IPS-18a (cell line): Measurements from ENCODE around the gene GDPD1.
"Not testable (repeated sequence)": the region's sequence is repeated elsewhere in the genome, so short reads cannot be mapped to it uniquely, and the experiment has no call there.

Experiments used
- H3K27ac ChIP-seq: one replicate; pipeline ENCODE4 v1.5.1; 2013; ENCODE audit warnings: low read length
- H3K27me3 ChIP-seq: one replicate; pipeline ENCODE4 v1.6.1; 2013; ENCODE audit warnings: mild to moderate bottlenecking, low read length; ENCODE audit not compliant: control insufficient read depth, insufficient read depth
- H3K36me3 ChIP-seq: one replicate; pipeline ENCODE4 v1.6.1; 2013; ENCODE audit warnings: low read depth, low read length; ENCODE audit not compliant: control insufficient read depth
- H3K4me1 ChIP-seq: one replicate; pipeline ENCODE4 v1.6.1; 2013; ENCODE audit warnings: low read depth, low read length; ENCODE audit not compliant: control insufficient read depth
- H3K4me3 ChIP-seq: one replicate; pipeline ENCODE4 v1.5.1; 2013; ENCODE audit warnings: low read length
- H3K9ac ChIP-seq: one replicate; pipeline ENCODE4 v1.6.1; 2013; ENCODE audit warnings: mild to moderate bottlenecking, low read length, moderate library complexity
- H3K9me3 ChIP-seq: one replicate; pipeline ENCODE4 v1.6.1; 2013; ENCODE audit warnings: low read depth, low read length; ENCODE audit not compliant: control insufficient read depth

The GDPD1 gene

DNA sequence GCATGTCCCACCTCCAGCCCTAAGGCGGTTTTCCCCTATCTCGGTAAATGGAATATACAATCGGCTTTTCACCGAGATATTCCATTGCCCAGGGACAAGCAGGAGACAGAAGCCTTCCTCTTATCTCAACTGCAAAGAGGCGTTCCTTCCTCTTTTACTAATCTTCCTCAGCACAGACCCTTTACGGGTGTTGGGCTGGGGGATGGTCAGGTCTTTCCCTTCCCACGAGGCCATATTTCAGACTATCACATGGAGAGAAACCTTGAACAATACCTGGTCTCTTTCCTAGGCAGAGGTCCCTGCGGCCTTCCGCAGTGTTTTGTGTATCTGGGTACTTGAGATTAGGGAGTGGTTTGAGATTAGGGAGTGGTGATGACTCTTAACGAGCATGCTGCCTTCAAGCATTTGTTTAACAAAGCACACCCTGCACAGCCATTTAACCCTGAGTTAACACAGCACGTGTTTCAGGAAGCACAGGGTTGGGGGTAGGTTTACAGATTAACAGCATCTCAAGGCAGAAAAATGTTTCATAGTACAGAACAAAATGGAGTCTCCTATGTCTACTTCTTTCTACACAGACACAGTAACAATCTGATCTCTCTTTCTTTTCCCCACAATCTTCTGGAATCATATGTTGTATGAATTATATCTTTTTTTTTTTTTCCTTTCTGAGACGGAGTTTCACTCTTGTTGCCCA, 70.1 kb downstream of the GDPD1 start:
- H3K36me3 ChIP-seq, H3K4me3 ChIP-seq, H3K4me1 ChIP-seq, H3K27ac ChIP-seq, H3K9me3 ChIP-seq, H3K27me3 ChIP-seq, H3K9ac ChIP-seq: not testable (repeated sequence)

DNA sequence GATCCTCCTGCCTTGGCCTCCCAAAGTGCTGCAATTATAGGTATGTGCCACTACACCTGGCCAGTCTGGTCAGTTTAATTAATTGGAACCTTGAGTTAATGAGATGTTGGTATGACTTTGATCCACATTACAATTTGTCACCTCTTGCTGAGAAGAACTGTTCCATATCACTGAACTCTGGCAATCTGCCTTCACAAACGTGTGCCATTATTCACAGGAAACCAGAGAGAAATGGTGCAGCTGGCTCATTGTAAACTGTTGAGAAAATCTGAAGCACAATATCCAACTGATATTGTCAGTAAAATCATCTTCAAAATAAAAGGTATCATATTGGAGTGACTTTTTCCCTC, 71.8 kb downstream of the GDPD1 start:
- no peak overlapping the region for H3K9ac ChIP-seq
- no peak overlapping the region for H3K27ac ChIP-seq
- H3K9me3 ChIP-seq: no peaks in the 10 kb centered on the region
- H3K4me1 ChIP-seq: peaks cover 8% of the 10 kb centered on the region
- H3K27me3 ChIP-seq: no peaks in the 10 kb centered on the region
- no peak overlapping the region for H3K4me3 ChIP-seq
- no peaks in the 10 kb centered on the region for H3K36me3 ChIP-seq

DNA sequence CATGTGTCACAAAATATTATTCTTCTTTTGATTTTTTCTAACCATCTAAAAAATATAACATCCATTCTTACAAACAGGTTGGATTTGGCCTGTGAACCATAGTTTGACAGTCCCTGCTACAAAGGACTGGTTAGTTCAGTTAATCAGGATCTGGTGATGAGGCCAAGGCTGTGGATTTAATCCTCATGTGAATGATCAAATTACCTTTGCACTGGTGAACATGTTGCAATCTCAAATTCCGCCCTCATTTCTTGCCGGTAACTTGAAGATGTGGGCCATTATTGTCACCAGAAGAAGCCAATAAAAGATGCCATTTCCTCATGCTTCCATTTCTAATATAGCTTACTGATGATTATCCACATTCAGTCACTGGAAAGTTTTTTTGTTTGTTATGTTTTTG, 75.9 kb downstream of the GDPD1 start:
- no peaks in the 10 kb centered on the region for H3K4me1 ChIP-seq
- H3K9me3 ChIP-seq: no peaks in the 10 kb centered on the region
- no peaks in the 10 kb centered on the region for H3K27me3 ChIP-seq
- H3K4me3 ChIP-seq: no peak overlapping the region
- no peaks in the 10 kb centered on the region for H3K36me3 ChIP-seq
- no peak overlapping the region for H3K9ac ChIP-seq
- no peak overlapping the region for H3K27ac ChIP-seq

DNA sequence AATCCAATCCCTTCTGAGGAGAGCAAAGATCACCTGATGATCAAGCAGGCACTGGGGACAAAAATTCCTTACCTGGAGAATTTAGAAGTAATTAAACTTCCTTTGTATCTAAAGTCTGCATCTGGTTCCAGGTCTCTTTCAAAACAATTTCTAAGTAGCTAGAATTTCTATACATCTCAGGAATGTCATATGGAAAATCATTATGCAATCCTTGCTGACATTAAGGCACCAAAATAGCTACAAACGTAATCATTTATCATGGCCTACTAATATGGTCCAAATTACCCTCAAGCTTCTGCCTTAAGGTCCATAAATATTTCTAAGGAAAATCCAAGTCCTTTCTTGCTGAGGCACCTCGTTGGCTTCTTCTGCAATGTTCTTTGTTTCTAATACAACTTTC, 78.2 kb downstream of the GDPD1 start:
- no peak overlapping the region for H3K9ac ChIP-seq
- H3K9me3 ChIP-seq: no peaks in the 10 kb centered on the region
- no peak overlapping the region for H3K27ac ChIP-seq
- no peak overlapping the region for H3K4me3 ChIP-seq
- H3K27me3 ChIP-seq: no peaks in the 10 kb centered on the region
- no peaks in the 10 kb centered on the region for H3K36me3 ChIP-seq
- H3K4me1 ChIP-seq: no peaks in the 10 kb centered on the region

DNA sequence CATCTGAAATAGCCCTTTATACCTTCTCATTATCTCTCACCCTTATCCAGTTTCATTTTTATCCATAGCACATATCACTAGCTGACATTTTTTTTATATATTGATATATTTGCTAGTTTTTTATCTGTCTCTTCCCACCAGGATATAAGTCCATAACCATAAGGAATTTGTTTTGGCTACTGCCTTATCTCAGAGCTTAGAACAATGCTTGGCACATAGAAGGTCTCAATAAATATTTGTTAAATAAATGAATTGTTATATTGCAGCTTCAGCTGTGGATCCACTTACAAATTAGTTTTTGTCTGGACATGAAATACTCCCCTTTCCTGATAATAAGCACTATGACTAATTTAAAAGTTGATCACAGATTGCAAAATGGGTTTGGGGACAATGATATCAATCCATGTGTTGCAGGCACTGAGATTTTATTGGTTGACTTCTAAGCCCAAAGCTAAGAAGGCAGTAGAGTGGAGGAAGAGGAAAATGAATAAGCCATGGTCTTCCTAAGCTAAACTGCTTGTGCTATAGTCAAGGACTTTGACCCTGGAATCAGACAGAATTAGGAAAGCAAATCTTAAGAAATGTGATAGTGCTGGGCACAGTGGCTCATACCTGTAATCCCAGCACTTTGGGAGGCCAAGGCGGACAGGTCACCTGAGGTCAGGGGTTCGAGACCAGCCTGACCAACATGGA, 79.2 kb downstream of the GDPD1 start:
- Histone ChIP-seq H3K4me1 (no peaks in the 10 kb centered on the region), H3K27me3 (no peaks in the 10 kb centered on the region), H3K27ac (no peak overlapping the region), H3K4me3 (no peak overlapping the region), H3K36me3 (no peaks in the 10 kb centered on the region), H3K9ac (no peak overlapping the region), H3K9me3 (no peaks in the 10 kb centered on the region)

DNA sequence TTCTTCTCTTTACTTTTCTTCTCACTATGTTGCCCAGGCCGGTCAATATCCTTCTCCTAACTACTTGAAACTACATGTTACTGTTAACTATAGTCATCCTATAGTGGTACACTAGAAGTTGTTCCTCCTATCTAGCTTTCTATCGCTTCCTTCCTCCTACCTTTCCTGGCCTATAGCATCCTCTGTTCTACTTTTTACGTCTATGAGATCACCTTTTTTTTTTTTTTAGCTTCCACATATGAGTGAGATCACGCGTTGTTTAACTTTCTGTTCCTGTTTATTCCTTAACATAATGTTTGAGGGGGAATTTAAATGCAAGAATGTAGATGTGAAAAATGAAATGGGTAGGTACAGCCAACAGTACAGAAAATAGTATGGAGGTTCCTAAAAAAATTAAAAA, 80.6 kb downstream of the GDPD1 start:
- Histone ChIP-seq H3K4me3 (no peak overlapping the region), H3K27me3 (no peaks in the 10 kb centered on the region), H3K9me3 (no peaks in the 10 kb centered on the region), H3K9ac (no peak overlapping the region), H3K27ac (no peak overlapping the region), H3K4me1 (no peaks in the 10 kb centered on the region), H3K36me3 (no peaks in the 10 kb centered on the region)

DNA sequence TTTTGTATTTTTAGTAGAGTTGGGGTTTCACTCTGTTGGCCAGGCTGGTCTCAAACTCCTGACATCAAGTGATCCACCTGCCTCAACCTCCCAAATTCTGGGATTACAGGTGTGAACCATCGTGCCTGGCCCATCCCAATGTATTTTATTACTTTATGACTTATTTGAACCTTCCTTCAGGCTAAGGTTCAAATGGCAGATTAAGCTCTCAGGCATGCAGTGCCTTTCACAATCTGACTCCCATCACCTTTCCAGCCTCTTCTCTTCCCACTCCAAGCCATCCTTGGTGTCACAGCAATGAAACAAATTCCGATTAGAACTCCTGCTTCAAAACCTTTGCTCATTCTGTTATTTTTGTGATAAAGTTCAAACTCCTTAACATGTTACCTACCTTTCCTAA, 84.5 kb downstream of the GDPD1 start:
- H3K4me1 ChIP-seq: no peaks in the 10 kb centered on the region
- H3K27me3 ChIP-seq: no peaks in the 10 kb centered on the region
- H3K4me3 ChIP-seq: no peak overlapping the region
- H3K27ac ChIP-seq: no peak overlapping the region
- H3K9me3 ChIP-seq: no peaks in the 10 kb centered on the region
- no peak overlapping the region for H3K9ac ChIP-seq
- H3K36me3 ChIP-seq: no peaks in the 10 kb centered on the region

DNA sequence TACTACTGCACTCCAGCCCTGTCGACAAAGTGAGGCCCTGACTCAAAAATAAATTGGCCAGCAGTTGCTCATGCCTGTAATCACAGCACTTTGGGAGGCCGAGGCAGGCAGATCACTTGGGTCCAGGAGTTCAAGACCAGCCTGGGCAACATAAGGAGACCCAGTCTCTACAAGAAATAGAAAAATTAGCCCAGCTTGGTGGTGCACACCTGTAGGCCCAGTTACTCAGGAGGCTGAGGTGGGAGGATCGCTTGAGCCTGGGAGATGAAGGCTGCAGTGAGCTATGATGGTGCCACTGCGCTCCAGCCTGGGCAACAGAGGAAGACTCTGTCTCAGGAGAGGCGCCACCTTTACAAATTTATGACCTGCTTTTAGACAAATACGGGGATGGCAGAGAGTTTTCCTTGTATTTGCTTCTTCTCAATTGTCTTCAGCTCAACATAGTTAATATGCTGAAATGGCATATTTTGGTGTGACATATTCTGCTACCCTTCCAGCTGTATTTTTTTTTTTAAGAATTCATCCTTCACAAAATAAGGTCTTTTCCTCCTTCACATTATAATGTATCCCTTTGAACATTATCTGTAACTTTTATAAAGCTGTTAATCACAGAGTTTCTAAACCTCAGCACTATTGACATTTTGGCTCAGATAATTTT, 90.1 kb downstream of the GDPD1 start:
- no peak overlapping the region for H3K9ac ChIP-seq
- H3K4me3 ChIP-seq: no peak overlapping the region
- no peaks in the 10 kb centered on the region for H3K36me3 ChIP-seq

DNA sequence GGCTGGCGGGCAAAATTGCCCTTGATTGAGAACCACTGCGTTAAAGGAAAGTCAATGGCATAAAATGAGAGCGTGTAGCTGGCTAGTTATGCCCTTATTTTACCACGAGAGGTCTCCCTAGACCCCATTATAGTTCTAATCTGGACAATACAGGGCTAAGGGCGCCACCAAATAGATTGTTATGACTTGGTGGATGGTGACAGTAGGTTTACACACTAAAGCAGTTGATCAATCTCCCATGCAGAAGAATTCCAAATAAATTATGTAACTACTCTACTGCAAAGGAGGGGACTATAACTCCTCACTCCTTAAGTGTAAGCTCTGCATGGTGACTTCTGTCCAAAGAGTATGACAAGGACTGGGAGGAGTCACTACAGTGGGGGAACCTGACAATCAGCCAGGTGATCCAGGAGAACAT, 90.7 kb downstream of the GDPD1 start:
- Histone ChIP-seq H3K27ac (no peak overlapping the region), H3K4me1 (no peaks in the 10 kb centered on the region), H3K9me3 (no peaks in the 10 kb centered on the region), H3K27me3 (no peaks in the 10 kb centered on the region), H3K36me3 (no peaks in the 10 kb centered on the region), H3K4me3 (no peak overlapping the region), H3K9ac (no peak overlapping the region)

More for the DNA sequence above, 90.1 kb downstream of the GDPD1 start:
- Histone ChIP-seq H3K9me3 (no peaks in the 10 kb centered on the region), H3K27me3 (no peaks in the 10 kb centered on the region), H3K27ac (no peak overlapping the region), H3K4me1 (no peaks in the 10 kb centered on the region)

DNA sequence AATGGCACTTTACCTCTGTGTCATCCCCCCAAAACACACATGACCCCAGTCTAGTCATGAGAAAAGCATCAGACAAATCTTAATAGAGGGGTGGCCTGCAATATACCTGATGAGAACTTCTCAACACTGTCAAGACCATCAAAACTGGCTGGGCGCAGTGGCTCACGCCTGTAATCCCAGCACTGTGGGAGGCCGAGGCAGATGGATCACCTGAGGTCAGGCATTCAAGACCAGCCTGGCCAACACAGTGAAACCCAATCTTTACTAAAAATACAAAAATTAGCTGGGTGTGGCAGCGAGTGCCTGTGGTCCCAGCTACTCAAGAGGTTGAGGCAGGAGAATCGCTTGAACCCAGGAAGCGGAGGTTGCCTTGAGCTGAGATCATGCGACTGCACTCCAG, 91.2 kb downstream of the GDPD1 start:
- H3K4me3 ChIP-seq, H3K27me3 ChIP-seq, H3K27ac ChIP-seq, H3K9ac ChIP-seq, H3K4me1 ChIP-seq, H3K36me3 ChIP-seq, H3K9me3 ChIP-seq: not testable (repeated sequence)

DNA sequence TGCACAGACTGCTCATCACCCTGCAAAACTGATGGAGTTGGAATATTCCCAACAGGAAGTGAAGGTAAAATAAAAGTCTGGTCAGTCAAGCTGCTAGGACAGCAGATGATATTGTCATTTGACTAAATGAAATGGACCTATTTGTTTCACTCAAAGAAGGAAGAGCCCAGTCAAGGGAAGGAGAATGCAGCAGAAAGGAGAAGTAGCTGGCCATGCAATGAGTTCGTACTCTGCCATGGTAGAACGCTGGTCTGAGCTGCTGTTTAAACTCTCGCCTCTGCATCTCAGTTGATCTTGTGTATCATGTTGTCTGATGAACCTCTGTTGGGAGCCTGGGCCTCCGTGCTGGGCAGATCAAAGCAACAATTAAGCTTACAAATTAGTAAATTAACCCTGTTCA, 95.6 kb downstream of the GDPD1 start:
- no peaks in the 10 kb centered on the region for H3K4me1 ChIP-seq
- no peak overlapping the region for H3K9ac ChIP-seq
- no peaks in the 10 kb centered on the region for H3K27me3 ChIP-seq
- no peak overlapping the region for H3K27ac ChIP-seq
- H3K9me3 ChIP-seq: no peaks in the 10 kb centered on the region
- H3K36me3 ChIP-seq: no peaks in the 10 kb centered on the region
- no peak overlapping the region for H3K4me3 ChIP-seq
